ENCODE measurements around the gene HS6ST1. TPM values are rescaled to one million over a fixed set of nuclear protein-coding genes. Genes with fewer than 3 reads are reported as not detected.

Gene HS6ST1
- total RNA-seq, 1 experiment from 2014 or later, result 21.5 TPM

DNA sequence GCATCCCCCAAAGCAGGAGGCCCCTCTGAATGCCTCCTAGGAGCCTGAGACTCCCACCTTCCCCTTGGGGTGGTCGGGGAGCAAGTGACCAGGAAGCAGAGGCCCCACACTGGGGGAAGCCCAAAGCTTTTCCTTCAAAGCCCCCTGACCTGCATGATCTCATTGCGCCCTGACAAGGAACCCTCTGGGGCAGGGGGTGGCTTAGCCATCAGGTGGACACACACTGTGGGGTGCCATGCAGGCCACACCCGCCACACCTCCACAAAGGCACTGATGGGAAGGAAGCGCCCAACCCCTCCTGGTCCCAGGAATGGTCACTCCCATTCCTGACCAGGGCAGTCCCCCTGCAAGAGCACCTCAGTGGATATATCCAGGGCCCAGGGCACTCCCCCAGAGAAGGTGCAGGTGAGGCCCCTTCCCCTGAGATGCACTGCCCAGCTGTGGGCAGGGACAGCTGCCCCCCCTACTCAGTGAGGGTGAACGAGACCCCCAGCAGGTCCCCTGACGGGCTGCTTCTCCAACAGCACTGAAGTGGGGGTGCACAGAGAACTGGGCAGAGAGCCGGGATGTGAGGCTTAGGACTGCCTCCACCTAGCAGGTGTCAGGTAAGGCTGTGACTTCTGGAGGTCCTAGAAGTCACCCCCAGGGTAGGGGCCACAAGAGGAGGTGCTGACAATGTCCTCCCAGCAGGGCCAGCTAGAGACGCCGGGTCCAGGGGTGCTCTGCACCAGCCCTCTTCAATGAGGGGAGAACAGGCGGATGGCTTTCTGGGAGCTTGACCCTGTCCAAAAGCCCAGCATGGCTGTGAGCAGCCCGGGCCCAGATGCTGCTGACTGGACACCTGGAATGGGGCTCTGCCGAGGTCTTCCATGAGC lies 31.5 kb downstream of the HS6ST1 start:
- H3K27ac ChIP-seq (ENCODE audit: low read length), result no peak overlapping the region
- DNase-seq (no peak), ATAC-seq (no peak)
- H3K9me3 ChIP-seq (ENCODE audit: low read length), result no peaks in the 10 kb centered on the region
- ChIA-PET POLR2A (ENCODE audit: unreplicated experiment) (no interaction called here), CTCF (no interaction called here)
- no peaks in the 10 kb centered on the region for H3K79me2 ChIP-seq (ENCODE audit: low read length)
- no peaks in the 10 kb centered on the region for H4K20me1 ChIP-seq (ENCODE audit: low read length)
- H3K9me2 ChIP-seq (replicated peaks; ENCODE audit: low read length), result no peaks in the 10 kb centered on the region
- intact Hi-C loops (cut with micrococcal nuclease), result no loop called here
- H2AFZ ChIP-seq (ENCODE audit: low read length), result no peak overlapping the region
- no peaks in the 10 kb centered on the region for H3F3A ChIP-seq (ENCODE audit: low read length, unreplicated experiment)
- H3K4me2 ChIP-seq (ENCODE audit: low read length), result no peak overlapping the region
- H3K27me3 ChIP-seq (ENCODE audit: low read length), result no peaks in the 10 kb centered on the region
- H3K36me3 ChIP-seq (ENCODE audit: low read depth, low read length), result no peaks in the 10 kb centered on the region
- no peaks in the 10 kb centered on the region for H3K4me1 ChIP-seq (ENCODE audit: insufficient read depth, low read length)
- no peak overlapping the region for H3K4me3 ChIP-seq (ENCODE audit: low read length)
- no peak overlapping the region for H3K9ac ChIP-seq (ENCODE audit: low read length)
- TF ChIP-seq EZH2 (IDR thresholded peaks at IDR 0.05; ENCODE audit: low read length, unreplicated experiment) (no peak), EZH2phosphoT487 (IDR thresholded peaks at IDR 0.05; ENCODE audit: borderline replicate concordance, low read length) (no peak)
- TF ChIP-seq, protein P1, sequence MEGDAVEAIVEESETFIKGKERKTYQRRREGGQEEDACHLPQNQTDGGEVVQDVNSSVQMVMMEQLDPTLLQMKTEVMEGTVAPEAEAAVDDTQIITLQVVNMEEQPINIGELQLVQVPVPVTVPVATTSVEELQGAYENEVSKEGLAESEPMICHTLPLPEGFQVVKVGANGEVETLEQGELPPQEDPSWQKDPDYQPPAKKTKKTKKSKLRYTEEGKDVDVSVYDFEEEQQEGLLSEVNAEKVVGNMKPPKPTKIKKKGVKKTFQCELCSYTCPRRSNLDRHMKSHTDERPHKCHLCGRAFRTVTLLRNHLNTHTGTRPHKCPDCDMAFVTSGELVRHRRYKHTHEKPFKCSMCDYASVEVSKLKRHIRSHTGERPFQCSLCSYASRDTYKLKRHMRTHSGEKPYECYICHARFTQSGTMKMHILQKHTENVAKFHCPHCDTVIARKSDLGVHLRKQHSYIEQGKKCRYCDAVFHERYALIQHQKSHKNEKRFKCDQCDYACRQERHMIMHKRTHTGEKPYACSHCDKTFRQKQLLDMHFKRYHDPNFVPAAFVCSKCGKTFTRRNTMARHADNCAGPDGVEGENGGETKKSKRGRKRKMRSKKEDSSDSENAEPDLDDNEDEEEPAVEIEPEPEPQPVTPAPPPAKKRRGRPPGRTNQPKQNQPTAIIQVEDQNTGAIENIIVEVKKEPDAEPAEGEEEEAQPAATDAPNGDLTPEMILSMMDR (conservative IDR thresholded peaks at IDR 0.05; ENCODE audit: low read depth, low read length), result no peak
- BruUV-seq (replicated peaks), result no TSS peak

DNA sequence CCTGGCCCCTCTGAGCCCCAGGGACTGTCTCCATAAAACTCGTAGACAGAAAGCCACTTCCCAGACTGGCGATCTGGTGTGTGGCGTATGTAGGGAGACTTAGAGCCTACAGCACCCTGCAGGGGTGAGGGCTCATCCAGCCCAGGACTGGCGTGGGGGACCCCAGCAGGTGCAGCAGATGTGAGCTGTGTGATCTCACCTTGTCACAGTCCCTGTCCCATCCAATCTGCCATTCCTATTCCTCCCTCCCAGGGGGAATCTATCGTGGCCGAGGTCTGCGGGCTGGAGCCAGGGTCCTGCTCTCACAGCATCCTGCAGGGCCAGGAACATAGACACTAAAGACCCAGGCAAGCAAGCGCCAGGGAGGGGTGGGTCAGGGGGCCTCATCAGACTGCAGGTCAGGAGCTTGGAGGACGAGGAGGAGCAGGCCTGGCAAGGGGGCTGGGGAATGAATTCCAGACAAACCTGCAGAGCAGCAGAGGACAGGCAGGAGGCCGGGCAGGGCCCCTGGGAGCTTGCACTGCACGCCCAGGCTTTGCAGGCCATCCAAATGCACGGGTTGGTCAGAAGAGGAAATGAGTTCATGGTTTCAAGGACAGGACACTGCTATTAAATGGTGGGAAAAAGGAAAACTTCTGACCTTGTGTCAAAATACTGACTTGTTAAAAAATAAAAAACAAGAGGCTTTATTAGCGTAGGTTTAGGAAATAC lies 32.5 kb downstream of the HS6ST1 start:
- Histone ChIP-seq H3K36me3 (ENCODE audit: low read depth, low read length) (no peaks in the 10 kb centered on the region), H2AFZ (ENCODE audit: low read length) (no peak overlapping the region), H3K4me2 (ENCODE audit: low read length) (no peak overlapping the region), H3F3A (ENCODE audit: low read length, unreplicated experiment) (no peaks in the 10 kb centered on the region), H3K9me2 (replicated peaks; ENCODE audit: low read length) (no peaks in the 10 kb centered on the region), H4K20me1 (ENCODE audit: low read length) (no peaks in the 10 kb centered on the region), H3K4me3 (ENCODE audit: low read length) (no peak overlapping the region), H3K27me3 (ENCODE audit: low read length) (no peaks in the 10 kb centered on the region), H3K79me2 (ENCODE audit: low read length) (no peaks in the 10 kb centered on the region), H3K9ac (ENCODE audit: low read length) (no peak overlapping the region), H3K9me3 (ENCODE audit: low read length) (no peaks in the 10 kb centered on the region), H3K27ac (ENCODE audit: low read length) (no peak overlapping the region), H3K4me1 (ENCODE audit: insufficient read depth, low read length) (no peaks in the 10 kb centered on the region)
- no TSS peak for BruUV-seq (replicated peaks)
- DNase-seq (no peak), ATAC-seq (no peak)
- ChIA-PET CTCF (no interaction called here), POLR2A (ENCODE audit: unreplicated experiment) (no interaction called here)
- intact Hi-C loops (cut with micrococcal nuclease), result no loop called here
- TF ChIP-seq, protein P1 (conservative IDR thresholded peaks at IDR 0.05; ENCODE audit: low read depth, low read length), result no peak
- TF ChIP-seq EZH2phosphoT487 (IDR thresholded peaks at IDR 0.05; ENCODE audit: borderline replicate concordance, low read length) (no peak), EZH2 (IDR thresholded peaks at IDR 0.05; ENCODE audit: low read length, unreplicated experiment) (no peak)

Measured in PC-3 (cell line).